Sigmoid colon (tissue), 3 donors: Measurements from ENCODE around the gene ARHGEF28.

Experiments used
- CTCF ChIP-seq, 4 experiments: fragments of 450-650 bp in 3 of 4; fragments of 200-600 bp in 1 of 4; IDR thresholded peaks; one replicate each; pipeline ENCODE4 v1.5.1; 2016 to 2019; ENCODE audit warnings: antibody characterized with exemption in 4 of 4, mild to moderate bottlenecking in 3 of 4, moderate library complexity in 2 of 4
- POLR2A ChIP-seq, 2 donors: fragments of 450-650 bp; IDR thresholded peaks; one replicate each; pipeline ENCODE4 v1.6.1; 2016; ENCODE audit warnings: antibody characterized with exemption in 2 of 2, mild to moderate bottlenecking in 2 of 2, moderate library complexity in 2 of 2

GRCh38 chr5:73640861-73641320 is 14.9 kb downstream of the ARHGEF28 start:
- TF ChIP-seq POLR2A (IDR thresholded peaks at IDR 0.05) = no peak
- TF ChIP-seq CTCF (IDR thresholded peaks at IDR 0.05) = no peak
